HAP-1 (cell line): ENCODE data around the gene ATP8A2.

Experiments
- DNase-seq, 2 experiments: peaks; one replicate each; pipeline ENCODE4 v3.0.0-alpha.2; 2016 to 2020; ENCODE audit warnings: low spot score in 2 of 2
- H3K27me3 ChIP-seq: fragments of 250-450 bp; sonication (Bioruptor Pico); 2 replicates; pipeline ENCODE4 v1.5.1; 2020; ENCODE audit warnings: low read depth, mild to moderate bottlenecking, moderate library complexity
- H3K36me3 ChIP-seq: fragments of 250-450 bp; sonication (Bioruptor Pico); replicated peaks from 2 replicates; pipeline ENCODE4 v1.5.1; 2020; ENCODE audit warnings: mild to moderate bottlenecking
- H3K4me1 ChIP-seq: fragments of 250-450 bp; sonication (Bioruptor Pico); 2 replicates; pipeline ENCODE4 v1.5.1; 2020; ENCODE audit warnings: mild to moderate bottlenecking
- H3K4me3 ChIP-seq: fragments of 250-450 bp; sonication (Bioruptor Pico); 2 replicates; pipeline ENCODE4 v1.5.1; 2020; ENCODE audit warnings: mild to moderate bottlenecking, moderate library complexity
- H3K9me3 ChIP-seq: fragments of 250-450 bp; sonication (Bioruptor Pico); 2 replicates; pipeline ENCODE4 v1.5.1; 2020; ENCODE audit warnings: mild to moderate bottlenecking, moderate library complexity
- in situ Hi-C: fragments of 300-500 bp; cut with MboI; formaldehyde crosslinking; loops from 3 replicates; pipeline ENCODE4 v1.14.3; 2020; ENCODE audit warnings: low sequenced_read_pairs, inconsistent platforms, mixed read lengths

Gene ATP8A2

GRCh38 chr13:25961294-25961693 is 589.5 kb downstream of the ATP8A2 start:
- no peak overlapping the region for H3K4me3 ChIP-seq
- DNase-seq = no peak
- peaks cover 3% of the 10 kb centered on the region; the same call in 1 of the 2 replicates for H3K4me1 ChIP-seq
- in situ Hi-C loops = no loop called here
- H3K36me3 ChIP-seq = no peaks in the 10 kb centered on the region
- no peaks in the 10 kb centered on the region for H3K27me3 ChIP-seq
- no peaks in the 10 kb centered on the region for H3K9me3 ChIP-seq

- in situ Hi-C loops = no loop called here
Observed at GRCh38 chr13:25963674-25964073, 591.9 kb downstream of the ATP8A2 start.

GRCh38 chr13:25965596-25965995 is 593.8 kb downstream of the ATP8A2 start:
- DNase-seq = no peak
- Histone ChIP-seq H3K27me3 (no peaks in the 10 kb centered on the region), H3K4me1 (peaks cover 9% of the 10 kb centered on the region), H3K36me3 (no peaks in the 10 kb centered on the region), H3K4me3 (no peak overlapping the region), H3K9me3 (no peaks in the 10 kb centered on the region)
- in situ Hi-C loops = no loop called here

More at GRCh38 chr13:25963674-25964073, 591.9 kb downstream of the ATP8A2 start:
- Histone ChIP-seq H3K9me3 (no peaks in the 10 kb centered on the region), H3K4me1 (peaks cover 9% of the 10 kb centered on the region), H3K36me3 (no peaks in the 10 kb centered on the region), H3K27me3 (no peaks in the 10 kb centered on the region), H3K4me3 (no peak overlapping the region)
- peak in 1 of 2 experiments; percentile 19 for DNase-seq

GRCh38 chr13:25966086-25966485 is 594.3 kb downstream of the ATP8A2 start:
- H3K4me3 ChIP-seq = no peak overlapping the region

GRCh38 chr13:25967144-25967543 is 595.4 kb downstream of the ATP8A2 start:
- no peaks in the 10 kb centered on the region for H3K27me3 ChIP-seq
- in situ Hi-C loops = no loop called here

More at GRCh38 chr13:25966086-25966485, 594.3 kb downstream of the ATP8A2 start:
- H3K27me3 ChIP-seq = no peaks in the 10 kb centered on the region
- H3K36me3 ChIP-seq = no peaks in the 10 kb centered on the region
- no peak for DNase-seq
- in situ Hi-C loops = no loop called here
- H3K9me3 ChIP-seq = no peaks in the 10 kb centered on the region
- peaks cover 9% of the 10 kb centered on the region for H3K4me1 ChIP-seq

GRCh38 chr13:25971047-25971446 is 599.3 kb downstream of the ATP8A2 start:
- Histone ChIP-seq H3K27me3 (no peaks in the 10 kb centered on the region), H3K9me3 (no peaks in the 10 kb centered on the region), H3K4me3 (no peak overlapping the region), H3K4me1 (peaks cover 12% of the 10 kb centered on the region), H3K36me3 (no peaks in the 10 kb centered on the region)
- no peak for DNase-seq
- in situ Hi-C loops = no loop called here

More at GRCh38 chr13:25967144-25967543, 595.4 kb downstream of the ATP8A2 start:
- no peak for DNase-seq
- H3K36me3 ChIP-seq = no peaks in the 10 kb centered on the region
- H3K4me1 ChIP-seq = peaks cover 8% of the 10 kb centered on the region
- H3K4me3 ChIP-seq = no peak overlapping the region
- no peaks in the 10 kb centered on the region for H3K9me3 ChIP-seq

- peaks cover 12% of the 10 kb centered on the region for H3K4me1 ChIP-seq
- DNase-seq = no peak
Observed at GRCh38 chr13:25971459-25972145, 599.8 kb downstream of the ATP8A2 start.

GRCh38 chr13:25973085-25973484 is 601.3 kb downstream of the ATP8A2 start:
- H3K9me3 ChIP-seq = no peaks in the 10 kb centered on the region
- in situ Hi-C loops = no loop called here
- peaks cover 10% of the 10 kb centered on the region for H3K4me1 ChIP-seq
- H3K36me3 ChIP-seq = no peaks in the 10 kb centered on the region
- no peak for DNase-seq
- no peaks in the 10 kb centered on the region for H3K27me3 ChIP-seq
- H3K4me3 ChIP-seq = no peak overlapping the region

More at GRCh38 chr13:25971459-25972145, 599.8 kb downstream of the ATP8A2 start:
- Histone ChIP-seq H3K4me3 (no peak overlapping the region), H3K9me3 (no peaks in the 10 kb centered on the region), H3K27me3 (no peaks in the 10 kb centered on the region), H3K36me3 (no peaks in the 10 kb centered on the region)
- in situ Hi-C loops = no loop called here

- Histone ChIP-seq H3K4me1 (peaks cover 10% of the 10 kb centered on the region), H3K4me3 (no peak overlapping the region), H3K27me3 (no peaks in the 10 kb centered on the region), H3K9me3 (no peaks in the 10 kb centered on the region), H3K36me3 (no peaks in the 10 kb centered on the region)
- in situ Hi-C loops = no loop called here
- DNase-seq = no peak
Observed at GRCh38 chr13:25973576-25973975, 601.8 kb downstream of the ATP8A2 start.

GRCh38 chr13:25977216-25977615 is 605.4 kb downstream of the ATP8A2 start:
- H3K9me3 ChIP-seq = no peaks in the 10 kb centered on the region
- no peak overlapping the region for H3K4me3 ChIP-seq
- H3K4me1 ChIP-seq = peaks cover 12% of the 10 kb centered on the region
- in situ Hi-C loops = no loop called here
- no peak for DNase-seq
- H3K27me3 ChIP-seq = no peaks in the 10 kb centered on the region
- H3K36me3 ChIP-seq = no peaks in the 10 kb centered on the region

- H3K36me3 ChIP-seq = no peaks in the 10 kb centered on the region
- H3K4me3 ChIP-seq = no peak overlapping the region
- DNase-seq = no peak
- H3K27me3 ChIP-seq = no peaks in the 10 kb centered on the region
- in situ Hi-C loops = no loop called here
- no peaks in the 10 kb centered on the region for H3K9me3 ChIP-seq
- H3K4me1 ChIP-seq = peaks cover 8% of the 10 kb centered on the region
Observed at GRCh38 chr13:25977671-25978070, 605.9 kb downstream of the ATP8A2 start.

GRCh38 chr13:25978961-25979360 is 607.2 kb downstream of the ATP8A2 start:
- H3K36me3 ChIP-seq = no peaks in the 10 kb centered on the region
- H3K9me3 ChIP-seq = no peaks in the 10 kb centered on the region
- in situ Hi-C loops = no loop called here
- H3K4me3 ChIP-seq = no peak overlapping the region
- no peak for DNase-seq
- H3K27me3 ChIP-seq = no peaks in the 10 kb centered on the region
- H3K4me1 ChIP-seq = peaks cover 5% of the 10 kb centered on the region; the same call in 1 of the 2 replicates

GRCh38 chr13:25979371-25979770 is 607.6 kb downstream of the ATP8A2 start:
- Histone ChIP-seq H3K9me3 (no peaks in the 10 kb centered on the region), H3K4me3 (no peak overlapping the region), H3K27me3 (no peaks in the 10 kb centered on the region), H3K36me3 (no peaks in the 10 kb centered on the region), H3K4me1 (peaks cover 5% of the 10 kb centered on the region; the same call in 1 of the 2 replicates)
- no peak for DNase-seq
- in situ Hi-C loops = no loop called here

GRCh38 chr13:25980255-25980654 is 608.5 kb downstream of the ATP8A2 start:
- peak; percentile 58 to 66 for DNase-seq
- no peak overlapping the region for H3K4me3 ChIP-seq

More at GRCh38 chr13:25980255-25980654, 608.5 kb downstream of the ATP8A2 start:
- in situ Hi-C loops = no loop called here
- Histone ChIP-seq H3K9me3 (no peaks in the 10 kb centered on the region), H3K4me1 (peaks cover 5% of the 10 kb centered on the region; the same call in 1 of the 2 replicates), H3K27me3 (no peaks in the 10 kb centered on the region), H3K36me3 (no peaks in the 10 kb centered on the region)
